Activated CD4-positive, alpha-beta T cell treated with anti-CD3 and anti-CD28 coated beads for 4 hours (primary cell): ENCODE measurements around the gene MRPL53.

ENCODE experiments used
- DNase-seq, 2 donors: peaks; one replicate each; pipeline ENCODE4 v3.0.0-alpha.2; 2020

MRPL53 gene

DNA sequence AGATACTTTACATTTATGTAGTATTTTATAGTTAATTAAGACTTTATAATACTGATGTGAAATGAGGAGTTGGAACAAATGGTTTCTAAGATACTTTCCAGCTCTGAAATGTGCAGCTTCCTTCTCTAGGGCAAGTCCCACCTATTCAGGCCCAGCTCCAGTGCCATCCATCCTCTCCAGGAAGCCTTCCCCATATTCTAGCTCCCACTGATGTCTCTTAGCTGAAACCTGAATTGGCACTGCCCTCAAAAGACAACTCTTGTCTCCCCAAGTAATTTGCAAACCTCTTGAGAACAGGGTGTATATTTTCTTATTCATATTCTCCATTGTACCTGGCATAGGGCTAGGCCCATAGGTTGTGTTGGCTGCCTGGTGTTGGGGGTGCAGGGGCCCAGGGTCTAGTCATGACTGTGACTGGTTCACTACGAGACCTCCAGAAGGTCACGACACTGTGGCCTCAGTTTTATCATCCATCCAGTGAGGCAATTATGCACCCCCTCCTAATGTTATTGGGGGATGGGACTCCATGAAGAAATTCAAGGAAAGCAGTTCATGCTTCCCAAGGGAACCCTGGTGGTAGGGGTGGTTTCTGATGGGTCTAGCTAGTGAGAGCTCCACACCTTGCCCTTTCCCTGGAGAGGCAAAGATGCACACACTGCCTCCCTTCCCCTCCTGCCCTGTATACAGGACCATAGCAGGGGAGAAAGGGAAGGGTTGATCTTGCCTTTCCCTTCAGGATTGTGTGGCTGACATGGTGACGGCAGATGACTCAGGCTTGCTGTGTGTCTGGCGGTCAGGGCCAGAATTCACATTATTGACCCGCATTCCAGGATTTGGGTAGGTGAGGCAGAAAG lies 48.1 kb downstream of the MRPL53 start:
- DNase-seq = no peak

DNA sequence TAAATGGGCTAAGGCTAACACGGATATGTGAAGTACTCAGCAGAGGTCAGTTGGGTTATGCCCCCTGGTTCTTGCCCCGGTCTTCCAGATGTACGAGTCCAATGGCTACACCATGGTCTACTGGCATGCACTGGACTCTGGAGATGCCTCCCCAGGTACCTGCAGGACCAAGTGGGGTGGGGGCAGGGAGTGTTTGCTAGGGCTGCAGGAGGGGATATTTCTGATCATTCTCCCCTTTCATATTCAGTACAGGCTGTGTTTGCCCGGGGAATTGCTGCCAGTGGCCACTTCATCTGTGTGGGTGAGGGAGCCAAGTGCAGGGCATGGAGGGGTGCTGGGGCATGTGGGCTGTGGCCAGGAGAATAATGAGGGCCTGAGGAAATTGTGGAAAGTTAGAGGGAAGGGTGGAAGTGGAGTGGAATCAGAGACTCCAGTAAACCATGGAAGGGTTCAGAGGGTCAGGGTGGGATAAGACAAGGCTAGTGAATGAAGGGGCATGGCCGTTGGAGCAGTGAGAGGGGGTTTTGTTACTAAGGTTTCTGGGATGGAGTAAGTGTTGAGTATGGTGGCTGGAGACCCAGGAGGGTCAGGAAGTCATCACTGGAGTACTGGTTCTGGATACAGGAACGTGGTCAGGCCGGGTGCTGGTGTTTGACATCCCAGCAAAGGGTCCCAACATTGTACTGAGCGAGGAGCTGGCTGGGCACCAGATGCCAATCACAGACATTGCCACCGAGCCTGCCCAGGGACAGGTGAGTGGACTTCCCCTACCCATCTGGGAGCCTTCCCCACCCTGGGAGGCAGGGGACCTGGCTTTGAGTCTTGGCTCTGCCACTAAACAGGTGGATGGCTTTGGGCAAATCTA lies 49.0 kb downstream of the MRPL53 start:
- DNase-seq = no peak
